ENCODE data around the gene MCTP2.

GRCh38 chr15:94265982-94266381 lies 34.6 kb downstream of the MCTP2 start:
- TF ChIP-seq, protein P1, sequence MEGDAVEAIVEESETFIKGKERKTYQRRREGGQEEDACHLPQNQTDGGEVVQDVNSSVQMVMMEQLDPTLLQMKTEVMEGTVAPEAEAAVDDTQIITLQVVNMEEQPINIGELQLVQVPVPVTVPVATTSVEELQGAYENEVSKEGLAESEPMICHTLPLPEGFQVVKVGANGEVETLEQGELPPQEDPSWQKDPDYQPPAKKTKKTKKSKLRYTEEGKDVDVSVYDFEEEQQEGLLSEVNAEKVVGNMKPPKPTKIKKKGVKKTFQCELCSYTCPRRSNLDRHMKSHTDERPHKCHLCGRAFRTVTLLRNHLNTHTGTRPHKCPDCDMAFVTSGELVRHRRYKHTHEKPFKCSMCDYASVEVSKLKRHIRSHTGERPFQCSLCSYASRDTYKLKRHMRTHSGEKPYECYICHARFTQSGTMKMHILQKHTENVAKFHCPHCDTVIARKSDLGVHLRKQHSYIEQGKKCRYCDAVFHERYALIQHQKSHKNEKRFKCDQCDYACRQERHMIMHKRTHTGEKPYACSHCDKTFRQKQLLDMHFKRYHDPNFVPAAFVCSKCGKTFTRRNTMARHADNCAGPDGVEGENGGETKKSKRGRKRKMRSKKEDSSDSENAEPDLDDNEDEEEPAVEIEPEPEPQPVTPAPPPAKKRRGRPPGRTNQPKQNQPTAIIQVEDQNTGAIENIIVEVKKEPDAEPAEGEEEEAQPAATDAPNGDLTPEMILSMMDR (IDR thresholded peaks at IDR 0.05): no peak
- no peak for TF ChIP-seq EP300 (IDR thresholded peaks at IDR 0.05)
- no peak for TF ChIP-seq POLR2AphosphoS5 (IDR thresholded peaks at IDR 0.05)
